ENCODE data around the gene SOX5. TPM values are rescaled to one million over a fixed set of nuclear protein-coding genes. Genes with fewer than 3 reads are reported as not detected.

SOX5 gene
- total RNA-seq: 15.7 and 18.2 TPM in 2 replicates

DNA sequence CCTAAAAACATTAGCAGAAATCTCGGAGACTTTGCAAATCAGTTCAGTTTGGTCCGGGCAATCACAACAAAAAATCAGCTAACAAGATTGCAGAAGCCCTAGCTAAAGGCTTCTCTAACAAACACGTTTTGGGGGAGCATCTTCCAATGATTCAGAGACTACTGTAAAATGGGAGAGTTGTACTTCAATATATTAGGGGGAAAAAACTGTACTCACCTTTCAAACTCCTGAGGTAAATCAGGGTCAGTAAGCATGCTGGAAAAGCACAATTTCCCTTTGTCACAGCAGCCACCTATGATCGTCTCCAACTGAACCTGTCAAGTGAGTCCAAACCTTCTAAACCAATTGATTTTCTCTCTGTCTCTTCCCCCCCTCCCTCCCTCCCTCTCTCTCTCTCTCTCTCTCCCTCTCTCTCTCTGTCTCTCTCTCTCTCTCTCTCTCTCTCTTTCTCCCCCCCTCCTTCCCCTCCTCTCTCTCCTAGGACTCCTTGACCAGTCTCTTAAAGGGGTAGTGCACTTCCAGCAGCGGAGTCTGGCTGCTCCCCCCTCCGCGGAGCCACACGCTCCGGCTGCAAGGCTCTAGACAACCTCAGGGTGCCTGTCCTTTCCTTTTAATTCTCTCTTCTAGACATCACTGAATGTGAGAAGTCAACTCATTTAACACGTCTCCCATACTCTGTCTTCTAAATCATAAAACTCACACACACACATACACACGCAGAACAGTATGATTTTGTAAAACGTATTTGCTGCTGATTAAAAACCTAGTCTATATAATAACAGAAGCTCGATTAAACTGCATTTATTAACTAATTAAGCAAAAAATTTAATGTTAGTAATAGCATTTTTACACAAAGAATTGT is at the start of gene SOX5:
Gene SOX5 (minus strand): TSS at position 323 of the 862 bp plus-strand sequence. CDS start 69 bp downstream, at position 254.

